ENCODE results near the gene PDE8B.

Gene PDE8B

DNA sequence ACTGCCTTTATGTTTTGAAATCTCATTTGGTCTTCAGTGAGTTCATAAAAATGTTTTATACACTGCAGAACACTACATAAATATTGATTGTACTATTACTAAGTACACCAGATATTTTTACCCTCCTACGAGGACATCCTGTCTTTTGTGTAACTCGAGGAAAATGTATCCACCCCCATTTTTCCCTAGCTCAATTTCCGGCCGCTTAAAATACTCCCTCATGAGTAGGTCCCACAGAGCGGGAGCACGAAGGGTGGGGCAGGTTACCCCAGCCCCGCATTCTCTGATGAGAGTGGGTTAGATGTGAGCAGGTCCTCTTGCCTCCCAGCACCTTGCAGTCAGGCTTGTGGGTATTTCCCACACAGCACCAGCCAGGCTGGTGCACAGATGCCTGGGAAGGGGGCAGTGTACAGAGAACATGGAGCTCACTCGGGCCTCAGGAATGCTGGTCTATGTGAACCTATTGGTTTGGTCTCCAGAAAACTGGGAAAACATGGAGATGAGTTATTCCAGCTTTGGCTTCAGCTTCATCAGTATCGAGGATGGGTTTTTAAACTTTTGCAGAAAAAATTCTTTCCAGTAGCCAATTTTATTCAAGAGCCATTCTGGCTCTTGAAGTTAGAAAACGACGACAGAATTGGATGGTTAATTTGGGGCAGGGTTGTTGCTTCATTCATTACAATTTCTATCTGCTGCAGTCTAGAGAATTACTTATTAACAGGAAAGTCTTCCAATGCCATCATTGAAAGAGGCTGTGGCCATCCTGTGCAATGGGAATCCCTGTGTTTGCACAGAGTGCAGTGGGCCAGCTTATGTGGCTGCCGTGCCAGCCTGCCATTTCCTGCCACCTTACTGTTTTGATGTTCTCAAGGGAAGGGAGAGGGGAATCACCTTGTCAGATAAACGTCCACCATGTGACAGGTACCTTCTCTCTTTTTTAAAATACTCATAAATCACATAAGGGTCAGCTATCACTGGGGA is 208.4 kb downstream of the PDE8B start:
- no peak for DNase-seq

DNA sequence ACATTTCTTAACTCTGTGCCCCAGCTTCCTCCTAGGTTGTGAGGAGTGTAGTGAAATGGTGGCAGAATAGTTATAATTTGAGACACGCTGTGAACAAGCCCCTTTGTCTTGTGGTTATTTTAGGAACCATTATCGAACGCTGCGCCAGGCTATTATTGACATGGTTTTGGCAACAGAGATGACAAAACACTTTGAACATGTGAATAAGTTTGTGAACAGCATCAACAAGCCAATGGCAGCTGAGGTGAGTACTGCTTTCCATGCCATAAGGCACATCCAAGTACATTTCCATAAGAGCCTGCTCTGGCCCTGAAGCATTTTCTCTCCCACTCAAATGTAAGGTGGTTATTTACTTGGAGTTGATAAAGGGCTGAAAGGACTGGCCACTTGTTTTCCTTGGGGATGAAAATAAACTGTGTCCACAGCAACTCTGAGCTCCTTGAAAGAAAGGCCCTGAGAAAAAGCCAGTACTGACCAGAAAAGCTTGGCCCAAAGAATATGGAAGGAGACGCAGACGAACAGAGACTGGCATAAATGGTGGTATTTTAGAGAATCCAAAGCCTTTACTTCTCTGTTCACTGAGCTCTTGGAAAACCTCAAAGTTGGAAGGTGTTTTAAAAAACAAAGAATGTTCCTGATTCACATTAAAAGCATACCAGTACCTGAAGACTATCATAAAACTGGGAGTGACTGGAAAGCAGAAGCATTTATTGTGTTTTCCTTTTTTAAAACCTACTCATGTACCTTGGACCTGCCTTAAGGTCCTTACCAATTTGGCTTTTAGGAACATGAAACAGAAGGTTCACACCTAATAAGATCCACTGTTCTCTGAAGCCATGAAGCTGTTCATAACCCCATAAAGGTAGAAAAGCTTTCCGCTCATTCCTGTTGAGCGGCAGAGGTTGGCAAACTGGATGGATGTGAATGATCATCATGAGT is 209.4 kb downstream of the PDE8B start:
- DNase-seq: no peak

DNA sequence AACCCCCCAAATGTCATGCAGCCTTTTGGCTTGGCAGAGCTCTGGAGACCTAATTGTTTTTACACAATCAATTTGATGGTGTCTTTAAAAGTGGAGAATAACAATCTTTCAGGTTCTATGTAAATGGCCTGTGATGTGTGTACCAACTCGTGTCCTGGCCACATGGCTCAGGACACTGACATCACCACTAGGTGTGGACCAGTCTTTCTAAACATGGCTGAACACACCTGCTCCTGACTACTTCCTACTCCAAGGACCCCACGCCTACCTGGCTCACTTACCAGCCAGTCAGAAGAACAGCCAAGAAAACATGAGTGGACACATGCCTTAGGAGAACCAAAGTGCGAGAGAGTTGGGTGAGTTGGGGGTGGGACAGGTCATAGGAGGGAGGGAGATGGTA is 210.5 kb downstream of the PDE8B start:
- DNase-seq: no peak

DNA sequence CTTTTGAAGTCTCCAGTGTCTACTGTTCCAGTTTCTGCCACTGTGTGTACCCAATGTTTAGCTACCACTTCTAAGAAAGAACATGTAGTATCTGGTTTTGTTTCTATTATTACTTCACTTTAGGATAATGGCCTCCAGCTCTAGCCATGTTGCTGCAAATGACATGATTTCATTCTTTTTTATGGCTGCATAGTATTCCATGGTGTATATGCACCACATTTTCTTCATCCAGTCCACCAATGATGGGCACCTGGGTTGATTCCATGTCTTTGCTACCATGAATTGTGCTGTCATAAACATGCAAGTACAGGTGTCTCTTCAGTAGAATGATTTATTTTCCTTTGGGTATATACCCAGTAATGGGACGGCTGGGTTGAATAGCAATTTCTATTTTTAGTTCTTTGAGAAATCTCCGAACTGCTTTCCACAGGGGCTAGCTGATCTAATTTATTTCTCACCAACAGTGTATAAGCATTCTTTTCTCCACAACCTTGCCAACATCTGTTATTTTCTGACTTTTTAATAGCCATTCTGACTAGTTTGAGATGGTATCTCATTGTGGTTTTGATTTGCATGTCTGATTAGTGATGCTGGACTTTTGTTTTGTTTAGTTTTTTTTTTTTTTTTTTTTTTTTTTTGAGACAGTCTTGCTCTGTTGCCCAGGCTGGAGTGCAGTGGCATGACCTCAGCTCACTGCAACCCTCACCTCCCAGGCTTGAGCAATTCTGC is 212.7 kb downstream of the PDE8B start:
- DNase-seq: peak; percentile 3

DNA sequence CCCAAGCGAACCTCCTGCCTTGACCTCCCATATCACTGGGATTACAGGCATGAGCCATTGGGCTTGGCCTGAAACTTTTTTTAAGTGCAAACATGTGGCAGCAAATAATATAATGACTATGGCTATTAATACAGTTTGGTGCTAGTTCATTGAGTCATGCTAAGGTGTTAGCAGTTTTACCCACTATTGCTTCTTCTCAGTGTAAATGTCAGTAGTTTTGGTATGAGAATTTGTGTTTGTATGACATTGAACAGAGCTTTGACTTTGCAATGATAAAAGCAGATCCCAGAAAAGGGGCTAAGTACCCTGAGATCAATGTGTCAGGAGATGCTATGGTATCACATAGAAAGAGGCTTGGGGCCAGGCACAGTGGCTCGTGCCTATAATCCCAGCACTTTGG is 214.4 kb downstream of the PDE8B start:
- DNase-seq: no peak

DNA sequence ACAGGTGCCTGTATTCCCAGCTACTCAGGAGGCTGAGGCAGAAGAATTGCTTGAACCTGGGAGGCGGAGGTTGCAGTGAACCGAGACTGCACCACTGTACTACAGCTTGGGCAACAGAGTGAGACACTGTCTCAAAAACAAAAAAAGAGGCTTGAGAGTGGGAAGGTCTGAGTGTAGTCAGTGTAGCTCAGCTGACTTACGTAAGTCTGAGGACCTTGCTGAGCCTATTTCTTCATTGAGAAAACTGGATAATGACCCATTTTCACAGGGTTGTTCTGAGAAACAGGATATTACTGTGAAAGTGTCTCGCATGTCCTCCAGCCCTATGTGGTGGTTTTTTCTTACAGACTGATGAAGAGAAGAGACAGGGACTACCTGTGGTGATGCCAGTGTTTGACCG is 214.9 kb downstream of the PDE8B start:
- no peak for DNase-seq

DNA sequence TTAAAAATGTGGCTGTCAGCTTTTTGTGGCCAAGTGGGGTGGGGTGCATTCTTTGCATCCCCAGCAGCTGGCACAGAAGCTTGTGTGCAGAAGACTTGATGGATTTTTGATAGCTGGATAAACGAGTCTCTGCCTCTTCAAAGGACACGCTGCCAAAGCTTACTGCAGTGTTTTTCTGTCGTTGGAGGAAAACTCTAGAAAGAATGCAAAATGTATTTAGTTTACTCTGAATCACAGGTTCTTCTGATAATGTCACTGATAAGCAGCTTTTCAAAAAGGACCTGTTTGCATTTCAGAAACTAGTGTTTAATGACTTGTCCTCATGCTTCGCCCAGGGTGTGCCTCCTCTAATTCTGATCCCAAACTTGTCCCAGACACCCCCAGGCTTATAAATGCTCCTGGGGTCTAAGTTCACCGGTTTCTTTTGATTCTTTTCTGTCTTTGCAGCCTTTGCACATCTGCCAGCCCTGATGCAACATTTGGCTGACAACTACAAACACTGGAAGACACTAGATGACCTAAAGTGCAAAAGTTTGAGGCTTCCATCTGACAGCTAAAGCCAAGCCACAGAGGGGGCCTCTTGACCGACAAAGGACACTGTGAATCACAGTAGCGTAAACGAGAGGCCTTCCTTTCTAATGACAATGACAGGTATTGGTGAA is 215.6 kb downstream of the PDE8B start:
- no peak for DNase-seq

DNA sequence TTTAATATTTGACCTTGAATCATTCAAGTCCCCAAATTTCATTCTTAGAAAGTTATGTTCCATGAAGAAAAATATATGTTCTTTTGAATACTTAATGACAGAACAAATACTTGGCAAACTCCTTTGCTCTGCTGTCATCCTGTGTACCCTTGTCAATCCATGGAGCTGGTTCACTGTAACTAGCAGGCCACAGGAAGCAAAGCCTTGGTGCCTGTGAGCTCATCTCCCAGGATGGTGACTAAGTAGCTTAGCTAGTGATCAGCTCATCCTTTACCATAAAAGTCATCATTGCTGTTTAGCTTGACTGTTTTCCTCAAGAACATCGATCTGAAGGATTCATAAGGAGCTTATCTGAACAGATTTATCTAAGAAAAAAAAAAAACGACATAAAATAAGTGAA is 216.2 kb downstream of the PDE8B start:
- no peak for DNase-seq

DNA sequence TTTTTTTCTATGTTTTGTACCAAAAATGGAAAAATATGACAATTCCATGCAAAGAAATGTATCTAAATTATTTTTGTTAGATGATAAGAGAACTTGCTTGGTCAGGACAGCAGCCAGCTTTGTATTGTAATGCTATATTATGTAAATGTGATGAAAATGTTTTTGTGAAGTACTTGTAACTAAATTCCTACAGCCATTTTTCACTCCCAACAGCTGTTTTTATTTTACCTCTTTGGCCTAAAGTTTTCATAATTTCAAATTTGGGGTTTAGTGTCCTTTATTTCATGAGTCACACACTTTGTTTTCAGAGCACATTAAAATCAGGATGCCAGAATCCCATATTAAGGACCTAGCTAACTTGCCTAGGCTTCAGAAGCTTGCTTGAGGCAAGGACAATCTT is 217.5 kb downstream of the PDE8B start:
- no peak for DNase-seq

DNA sequence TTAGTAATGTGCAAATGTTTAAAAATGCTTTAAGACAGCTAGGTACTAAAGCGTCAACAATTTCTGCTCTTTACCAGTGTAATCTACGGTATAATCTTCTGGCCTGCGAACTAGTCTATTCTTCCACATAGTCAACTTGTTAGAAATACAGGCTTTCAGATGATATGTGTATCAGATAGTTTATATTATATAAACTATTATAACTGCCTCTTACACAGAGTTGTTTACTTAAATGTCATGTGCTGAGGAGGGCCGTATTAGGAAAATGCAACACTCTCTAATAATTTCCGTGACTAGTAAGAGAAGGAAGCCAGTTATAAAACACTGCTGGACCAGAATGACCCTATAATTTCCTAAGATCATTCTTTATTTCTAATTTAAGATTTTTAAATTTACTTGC is 218.0 kb downstream of the PDE8B start:
- DNase-seq: no peak

DNA sequence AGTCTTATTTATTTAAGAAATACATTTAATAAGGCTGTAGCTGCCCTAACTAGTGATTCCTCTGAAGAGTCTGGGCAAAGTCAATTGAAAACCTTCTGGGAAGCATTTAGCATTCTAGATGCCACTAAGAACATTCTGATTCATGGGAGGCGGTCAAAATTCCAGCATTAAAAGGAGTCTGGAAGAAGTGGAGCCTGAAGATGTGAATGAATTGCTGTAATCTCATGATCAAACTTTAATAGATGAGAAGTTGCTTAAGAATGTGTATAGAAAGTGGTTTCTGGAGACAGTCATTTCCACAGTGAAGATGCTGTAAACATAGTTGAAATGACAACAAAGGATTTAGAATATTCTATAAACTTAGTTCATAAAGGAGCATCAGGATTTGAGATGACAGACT is 220.2 kb downstream of the PDE8B start:
- no peak for DNase-seq

DNA sequence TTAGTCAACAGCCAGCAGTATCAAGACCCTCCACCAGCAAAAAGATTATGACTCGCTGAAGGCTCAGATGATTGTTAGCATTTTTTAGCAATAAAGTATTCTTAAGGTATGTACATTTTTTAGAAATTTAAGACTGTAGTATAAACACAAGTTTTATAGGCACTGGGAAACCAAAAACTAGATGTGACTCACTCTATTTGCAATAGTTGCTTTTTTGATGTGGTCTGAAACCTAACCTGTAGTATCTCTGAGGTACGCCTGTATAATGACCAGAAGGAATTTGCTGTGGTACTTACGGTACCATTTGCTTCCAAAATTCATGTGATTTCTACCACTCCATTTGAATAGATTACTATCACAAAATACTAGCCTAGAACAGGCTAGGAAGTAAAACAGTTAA is 220.8 kb downstream of the PDE8B start:
- DNase-seq: no peak

DNA sequence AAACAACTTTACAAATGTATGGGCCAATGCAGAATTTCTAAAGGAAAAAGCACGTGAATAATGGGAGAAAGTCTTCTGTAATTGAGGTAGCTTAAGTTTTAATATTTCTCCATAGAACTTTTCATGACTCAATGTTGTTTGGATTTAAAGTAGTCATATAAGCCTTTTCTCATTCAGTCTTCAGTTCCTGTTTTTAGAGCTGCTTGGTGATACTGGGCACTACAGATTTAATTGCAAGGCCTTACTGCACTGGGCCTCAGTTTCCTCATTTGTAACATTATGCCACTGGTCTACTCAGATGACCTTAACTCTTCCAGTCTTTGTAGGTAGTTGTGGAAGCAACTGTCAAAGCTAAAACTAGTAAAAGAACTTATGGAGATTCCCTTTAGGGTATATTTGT is 221.2 kb downstream of the PDE8B start:
- no peak for DNase-seq

DNA sequence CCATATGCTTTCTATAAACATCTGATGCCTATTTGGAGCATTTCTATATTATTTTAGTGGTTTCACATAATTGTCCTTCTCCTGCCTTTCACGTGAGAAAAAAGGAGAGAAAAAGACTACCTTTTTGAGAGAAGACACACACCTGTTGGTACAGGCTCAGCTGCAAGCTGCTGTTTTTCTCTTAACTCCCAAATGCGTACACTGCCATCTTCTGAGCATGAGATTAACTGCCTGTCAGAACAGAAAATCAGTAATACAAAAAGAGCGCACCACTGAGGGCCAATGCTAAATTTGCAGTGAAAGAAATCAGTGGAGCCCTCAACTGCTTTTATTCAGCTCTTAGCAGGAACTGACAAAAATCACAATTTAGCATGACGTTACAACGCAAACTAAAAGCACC is 226.7 kb downstream of the PDE8B start:
- peak; percentile 7 for DNase-seq

DNA sequence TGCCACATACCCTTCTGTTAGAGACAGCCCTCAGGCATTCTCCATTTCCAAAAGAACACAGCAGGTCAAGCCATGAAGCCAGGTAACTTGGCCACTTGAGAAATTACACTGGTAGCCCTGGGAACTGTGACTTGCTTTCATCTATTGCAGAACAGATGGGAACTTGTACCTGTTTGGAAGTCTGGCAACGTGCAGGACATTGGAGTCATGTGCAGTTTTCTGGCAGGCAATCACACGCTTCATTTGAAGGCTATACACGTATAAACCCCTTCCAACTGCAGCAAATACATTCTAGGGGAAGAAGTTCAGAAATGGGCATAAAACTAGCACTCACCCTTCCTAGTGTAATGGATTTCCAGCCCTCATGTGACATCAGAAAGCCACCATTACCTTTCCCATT is 227.6 kb downstream of the PDE8B start:
- no peak for DNase-seq

DNA sequence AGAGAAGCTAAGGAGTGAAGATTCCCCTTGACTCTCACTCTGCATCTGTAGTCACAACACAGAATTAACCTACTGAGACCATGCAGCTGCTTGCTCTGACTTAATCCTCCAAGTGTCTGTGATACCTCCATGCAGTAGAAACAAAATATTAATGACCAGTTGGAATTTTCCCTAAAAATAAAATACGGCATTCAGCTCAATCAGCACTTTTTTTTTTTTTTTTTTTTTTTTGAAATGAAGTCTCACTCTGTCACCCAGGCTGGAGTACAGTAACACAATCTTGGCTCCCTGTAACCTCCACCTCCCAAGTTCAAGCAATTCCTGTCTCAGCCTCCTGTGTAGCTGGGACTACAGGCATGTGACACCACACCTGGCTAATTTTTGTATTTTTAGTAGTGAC is 233.2 kb downstream of the PDE8B start:
- no peak for DNase-seq

DNA sequence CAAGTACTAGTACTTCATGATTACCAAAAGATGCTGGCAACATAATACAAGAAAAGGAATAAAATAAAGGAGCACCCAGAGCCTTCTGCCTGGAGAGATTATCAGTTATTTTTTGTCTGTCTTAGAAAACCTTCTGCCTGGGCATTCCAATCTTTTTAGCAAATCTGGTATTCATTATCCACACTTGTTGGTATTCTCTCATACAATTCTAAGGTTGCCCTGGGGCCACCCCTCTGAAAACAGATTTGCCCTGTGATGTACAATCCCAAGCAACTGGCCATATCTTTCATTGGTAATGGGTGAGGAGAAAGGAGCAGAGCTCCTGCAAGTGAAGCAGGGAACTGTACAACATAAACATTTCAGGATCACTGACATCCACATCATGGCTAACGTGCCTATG is 233.9 kb downstream of the PDE8B start:
- DNase-seq: no peak

DNA sequence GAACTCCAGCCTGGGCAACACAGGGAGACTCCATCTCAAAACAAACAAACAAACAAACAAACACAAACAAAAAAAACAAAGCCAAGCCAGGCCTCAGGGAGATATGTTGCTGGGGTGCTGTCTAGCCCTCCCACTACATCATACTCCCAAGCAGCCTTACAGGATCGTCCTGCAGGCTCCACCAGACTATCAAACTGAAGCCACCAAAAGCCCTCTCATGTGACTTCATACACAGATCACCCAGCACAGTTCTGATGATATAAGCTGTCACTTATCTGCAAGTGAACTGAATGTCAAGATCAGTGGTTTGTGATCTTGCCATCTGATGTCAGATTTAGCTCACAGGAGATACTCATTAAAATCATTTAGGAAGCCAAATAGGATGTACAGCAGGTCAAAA is 238.4 kb downstream of the PDE8B start:
- peak; percentile 12 for DNase-seq

DNA sequence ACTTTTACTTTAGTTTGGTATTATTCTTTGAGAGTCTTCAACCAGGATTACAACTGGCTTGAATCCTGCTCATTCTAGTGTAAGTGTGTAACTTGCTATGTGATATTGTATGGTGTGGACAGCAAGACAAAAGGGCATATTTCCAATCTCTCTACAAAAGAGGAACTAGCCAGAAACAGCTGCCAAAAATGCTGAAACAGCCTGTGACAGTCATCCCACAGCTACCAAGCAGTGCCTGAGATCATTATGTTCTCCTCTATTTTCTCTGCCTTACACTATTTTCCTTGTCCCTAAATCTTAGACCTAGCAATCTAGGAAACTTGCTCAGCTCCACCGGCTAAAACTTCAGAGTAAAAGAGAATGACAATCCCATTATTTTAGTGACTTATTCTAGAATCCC is 238.8 kb downstream of the PDE8B start:
- DNase-seq: peak; percentile 69

DNA sequence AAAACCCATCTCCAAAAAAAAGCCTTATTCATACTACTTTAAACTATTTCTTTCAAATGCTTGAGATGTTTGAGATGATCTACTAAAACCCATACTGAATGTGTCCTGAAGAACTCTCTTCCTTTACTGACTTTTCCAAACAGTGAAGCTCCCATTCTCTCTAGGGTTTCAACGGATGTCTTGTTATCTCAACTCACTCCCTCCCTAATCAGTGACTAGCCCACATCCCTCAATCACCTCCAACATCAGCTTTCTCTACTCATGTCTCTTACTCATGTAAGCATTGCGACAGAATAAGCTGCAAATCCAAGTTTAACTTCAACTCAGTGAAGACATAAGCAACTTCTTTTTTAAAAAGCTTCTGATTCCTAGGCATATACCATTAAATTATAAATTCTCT is 239.5 kb downstream of the PDE8B start:
- peak; percentile 35 for DNase-seq

DNA sequence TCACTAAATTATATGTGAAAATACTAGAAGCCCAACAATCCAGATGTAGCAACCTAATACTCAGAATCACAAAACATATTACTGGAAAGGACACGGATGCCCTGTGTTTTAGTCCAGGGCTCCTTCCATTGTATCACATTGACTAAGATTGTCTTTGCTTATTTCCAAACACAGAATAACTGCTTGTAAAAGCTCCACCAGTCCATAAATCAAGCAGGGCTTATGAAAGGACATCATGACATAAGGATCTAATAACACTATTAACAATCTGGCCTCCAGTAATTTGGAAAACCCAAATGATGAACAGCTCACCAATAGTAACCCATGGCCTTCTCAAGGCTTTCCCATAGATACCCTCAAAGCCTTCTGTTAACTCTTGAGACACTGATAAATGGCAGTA is 241.9 kb downstream of the PDE8B start:
- no peak for DNase-seq

DNA sequence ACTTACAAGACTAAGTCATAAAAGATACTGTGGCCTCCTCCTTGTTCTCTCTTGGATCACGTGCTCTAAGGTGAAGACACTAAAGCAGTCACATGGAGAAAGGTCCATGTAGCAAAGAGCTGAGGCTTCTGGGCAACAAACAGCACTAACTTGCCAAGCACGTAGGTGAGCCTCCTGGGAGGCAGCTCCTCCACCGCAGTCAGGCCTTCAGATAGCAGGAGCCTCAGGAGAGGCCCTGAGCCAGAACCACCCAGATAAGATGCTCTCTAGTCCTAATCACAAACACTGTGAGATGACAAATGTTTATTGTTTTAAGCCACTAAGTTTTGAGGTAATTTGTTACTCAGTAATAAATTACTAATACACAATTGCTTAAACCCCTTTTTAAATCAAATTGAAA is 243.6 kb downstream of the PDE8B start:
- peak; percentile 4 for DNase-seq

DNA sequence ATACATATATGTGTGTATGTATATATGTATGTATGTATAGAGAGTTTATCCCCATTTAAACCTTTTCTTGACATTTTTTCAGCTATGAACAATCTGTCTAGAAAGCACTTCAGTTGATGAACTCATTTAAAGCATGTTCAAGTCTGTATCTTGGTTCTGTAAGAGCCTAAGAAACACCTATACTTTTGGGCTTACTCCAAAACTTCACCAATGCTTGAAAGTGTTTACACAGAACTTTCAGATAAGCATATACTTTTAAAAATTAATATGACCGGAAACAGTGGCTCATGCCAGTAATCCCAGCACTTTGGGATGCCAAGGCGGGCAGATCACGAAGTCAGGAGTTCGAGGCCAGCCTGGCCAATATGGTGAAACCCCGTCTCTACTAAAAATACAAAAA is 250.8 kb downstream of the PDE8B start:
- DNase-seq: no peak

All from hematopoietic multipotent progenitor cell treated with erythropoietin and hydrocortisone succinate and interleukin-3 and kit ligand, for 6 days (in vitro differentiated cells).